GM19035 (cell line): ENCODE data around the gene CCHCR1.
A peak's percentile ranks its signal among the peaks of the same experiment; 100 is the strongest.
"Not testable (repeated sequence)": the region's sequence is repeated elsewhere in the genome, so short reads cannot be mapped to it uniquely, and the experiment has no call there.

Experiments
- ATAC-seq: cut with Tn5 transposase; IDR thresholded peaks from one replicate; pipeline ENCODE4 v1.9.1; 2021; ENCODE audit not compliant: unreplicated experiment

Gene CCHCR1

GRCh38 chr6:31157513-31158139 lies at the start of gene CCHCR1:
Gene CCHCR1, minus strand, starts transcription at chr6:31157802. Its CDS starts 202 bp downstream, at chr6:31157600.
- peak; percentile 4 for ATAC-seq

GRCh38 chr6:31205638-31206037 lies 48.0 kb upstream of the CCHCR1 start:
- no peak for ATAC-seq

- no peak for ATAC-seq
These were observed 47.1 kb upstream of the CCHCR1 start for GRCh38 chr6:31204751-31205145.

GRCh38 chr6:31203345-31203979 lies 45.9 kb upstream of the CCHCR1 start:
- ATAC-seq = peak; percentile 57

GRCh38 chr6:31202259-31203166 lies 44.9 kb upstream of the CCHCR1 start:
- no peak for ATAC-seq

GRCh38 chr6:31199105-31199452 lies 41.5 kb upstream of the CCHCR1 start:
- not testable (repeated sequence) for ATAC-seq

GRCh38 chr6:31197559-31198305 lies 40.1 kb upstream of the CCHCR1 start:
- peak; percentile 72 for ATAC-seq

GRCh38 chr6:31196251-31197022 lies 38.8 kb upstream of the CCHCR1 start:
- not testable (repeated sequence) for ATAC-seq

- not testable (repeated sequence) for ATAC-seq
These were observed 37.8 kb upstream of the CCHCR1 start for GRCh38 chr6:31195308-31195979.

GRCh38 chr6:31194061-31194834 lies 36.6 kb upstream of the CCHCR1 start:
- ATAC-seq = no peak

GRCh38 chr6:31193206-31193605 lies 35.6 kb upstream of the CCHCR1 start:
- no peak for ATAC-seq

- not testable (repeated sequence) for ATAC-seq
These were observed 35.0 kb upstream of the CCHCR1 start for GRCh38 chr6:31192431-31193105.

GRCh38 chr6:31190488-31190887 lies 32.9 kb upstream of the CCHCR1 start:
- ATAC-seq = no peak

- ATAC-seq = not testable (repeated sequence)
These were observed 31.6 kb upstream of the CCHCR1 start for GRCh38 chr6:31189223-31189622.

- ATAC-seq = no peak
These were observed 30.2 kb upstream of the CCHCR1 start for GRCh38 chr6:31187780-31188194.

GRCh38 chr6:31186052-31186734 lies 28.6 kb upstream of the CCHCR1 start:
- no peak for ATAC-seq

GRCh38 chr6:31185695-31186051 lies 28.1 kb upstream of the CCHCR1 start:
- not testable (repeated sequence) for ATAC-seq

GRCh38 chr6:31183859-31184258 lies 26.3 kb upstream of the CCHCR1 start:
- not testable (repeated sequence) for ATAC-seq
